GM12874 (cell line): ENCODE measurements around the gene SPDEF.

ENCODE experiments used
- TF ChIP-seq, protein P1 (sequence below): IDR thresholded peaks from 2 replicates; pipeline ENCODE4 v1.5.1; 2011; ENCODE audit warnings: low read depth, mild to moderate bottlenecking, control low read depth, low read length, moderate library complexity; ENCODE audit not compliant: insufficient read depth

Gene SPDEF

GRCh38 chr6:34561227-34561530 lies 5.0 kb upstream of the SPDEF start:
- TF ChIP-seq, protein P1, sequence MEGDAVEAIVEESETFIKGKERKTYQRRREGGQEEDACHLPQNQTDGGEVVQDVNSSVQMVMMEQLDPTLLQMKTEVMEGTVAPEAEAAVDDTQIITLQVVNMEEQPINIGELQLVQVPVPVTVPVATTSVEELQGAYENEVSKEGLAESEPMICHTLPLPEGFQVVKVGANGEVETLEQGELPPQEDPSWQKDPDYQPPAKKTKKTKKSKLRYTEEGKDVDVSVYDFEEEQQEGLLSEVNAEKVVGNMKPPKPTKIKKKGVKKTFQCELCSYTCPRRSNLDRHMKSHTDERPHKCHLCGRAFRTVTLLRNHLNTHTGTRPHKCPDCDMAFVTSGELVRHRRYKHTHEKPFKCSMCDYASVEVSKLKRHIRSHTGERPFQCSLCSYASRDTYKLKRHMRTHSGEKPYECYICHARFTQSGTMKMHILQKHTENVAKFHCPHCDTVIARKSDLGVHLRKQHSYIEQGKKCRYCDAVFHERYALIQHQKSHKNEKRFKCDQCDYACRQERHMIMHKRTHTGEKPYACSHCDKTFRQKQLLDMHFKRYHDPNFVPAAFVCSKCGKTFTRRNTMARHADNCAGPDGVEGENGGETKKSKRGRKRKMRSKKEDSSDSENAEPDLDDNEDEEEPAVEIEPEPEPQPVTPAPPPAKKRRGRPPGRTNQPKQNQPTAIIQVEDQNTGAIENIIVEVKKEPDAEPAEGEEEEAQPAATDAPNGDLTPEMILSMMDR = no peak

DNA sequence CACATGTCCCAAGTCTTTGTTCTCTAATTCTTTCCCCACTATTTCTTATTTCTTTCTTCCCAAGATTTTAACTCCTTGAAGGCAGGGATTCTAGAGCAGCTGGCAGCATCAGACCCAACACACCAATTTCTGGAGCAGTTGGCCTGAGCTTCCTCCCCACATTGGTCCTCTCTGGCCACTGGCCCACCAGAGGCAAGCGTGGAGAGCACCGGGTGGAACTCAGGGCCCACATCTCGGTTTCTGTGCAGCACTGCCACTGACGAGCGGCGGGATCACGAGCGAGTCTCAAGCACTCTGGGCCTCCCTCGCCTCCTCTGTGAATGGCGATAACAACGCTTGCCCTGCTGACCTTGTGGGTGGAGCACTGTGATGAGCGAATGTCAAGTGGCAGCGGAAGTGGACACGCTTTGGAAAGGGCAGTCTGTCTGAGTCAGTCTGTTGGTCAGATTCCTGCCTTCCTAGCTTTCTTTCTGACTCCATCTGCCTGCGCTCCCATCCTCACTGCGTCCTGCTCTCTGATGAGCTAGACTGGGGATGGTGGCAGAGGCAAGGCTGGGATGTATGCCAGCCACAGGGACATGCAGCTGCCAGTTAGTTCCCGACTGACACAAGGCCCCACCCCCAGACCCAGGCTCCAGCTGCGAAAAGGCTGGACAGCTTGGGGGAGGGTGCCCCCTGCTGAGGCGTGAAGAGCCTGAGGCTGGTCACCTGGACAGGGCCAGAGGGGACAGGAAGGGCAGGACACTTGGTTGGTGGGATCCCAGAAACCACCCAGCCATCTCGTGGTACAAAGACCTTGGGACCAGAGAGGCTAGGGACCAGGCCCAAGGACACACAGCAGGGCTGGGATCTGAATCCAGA lies 4.5 kb upstream of the SPDEF start:
- TF ChIP-seq, protein P1 = no peak

GRCh38 chr6:34559651-34560365 lies 3.7 kb upstream of the SPDEF start:
- TF ChIP-seq, protein P1 = no peak

DNA sequence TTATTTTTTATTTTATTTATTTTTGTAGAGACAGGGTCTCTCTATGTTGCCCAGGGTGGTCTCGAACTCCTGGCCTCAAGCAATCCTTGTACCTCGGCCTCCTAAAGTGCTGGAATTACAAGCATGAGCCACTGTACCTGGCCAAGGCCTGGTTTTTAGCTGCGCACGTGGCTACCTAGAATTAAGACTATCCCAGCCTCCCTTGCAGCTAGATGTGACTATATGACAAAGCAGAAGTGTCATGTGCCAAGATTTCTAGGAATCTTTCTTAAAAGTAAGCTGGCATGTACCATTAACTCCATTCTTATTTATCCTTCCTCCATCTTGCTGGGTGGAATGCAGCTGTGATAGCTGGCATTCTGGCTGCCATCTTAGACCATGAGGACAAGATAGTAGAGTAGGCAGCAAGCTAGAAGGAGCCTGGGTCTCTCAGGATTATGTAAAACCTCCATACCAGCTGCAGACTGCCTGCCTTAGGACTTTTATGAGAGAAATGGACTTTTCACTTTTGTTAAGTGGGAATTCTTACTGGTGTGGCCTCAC lies 2.1 kb upstream of the SPDEF start:
- TF ChIP-seq, protein P1 = no peak

DNA sequence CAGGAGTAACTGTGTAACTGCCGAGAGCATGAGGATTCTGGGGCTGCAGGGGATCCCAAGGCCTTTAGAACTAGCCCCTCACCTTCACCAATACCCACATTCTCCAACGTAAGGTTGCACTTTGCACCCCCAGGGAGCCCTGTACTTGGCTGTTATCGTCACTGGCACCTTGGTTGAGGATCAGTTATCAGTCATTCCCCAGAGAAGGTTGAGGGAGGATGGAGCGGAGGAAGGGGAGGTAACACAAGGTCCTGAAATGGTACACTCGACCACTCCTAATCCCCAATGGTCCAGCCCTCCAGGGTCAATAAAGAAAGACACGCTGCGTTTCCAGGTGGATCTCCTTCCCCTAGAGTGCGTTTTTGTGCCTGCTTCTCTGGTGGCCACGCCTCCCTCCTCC lies 1.1 kb upstream of the SPDEF start:
- TF ChIP-seq, protein P1 = no peak

DNA sequence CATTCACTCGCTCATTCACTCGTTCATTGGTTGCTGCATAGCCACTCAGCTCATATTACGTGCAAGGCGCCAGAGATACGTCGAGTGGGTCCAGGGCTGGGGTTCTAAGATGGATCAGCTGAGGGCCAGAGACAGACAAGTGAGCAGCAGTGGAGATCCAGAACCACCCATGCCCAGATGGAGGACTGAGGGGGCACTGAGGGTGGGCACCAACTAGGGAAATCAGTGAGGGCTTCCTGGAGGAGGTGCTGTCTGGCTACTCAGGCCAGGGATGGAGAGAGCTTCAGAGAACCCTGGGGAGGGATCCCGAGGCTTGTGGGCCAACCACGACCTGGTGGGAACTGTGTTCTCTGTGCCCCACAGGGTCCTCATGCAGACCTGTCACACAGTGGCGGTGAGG lies 364 bp upstream of the SPDEF start:
- TF ChIP-seq, protein P1 = no peak

- TF ChIP-seq, protein P1 = no peak
Measured at GRCh38 chr6:34555328-34555727, 801 bp downstream of the SPDEF start.
